A549 (cell line): Measurements from ENCODE around the gene PDGFD. TPM values are rescaled to one million over a fixed set of nuclear protein-coding genes. Genes with fewer than 3 reads are reported as not detected.

ENCODE experiments used
- ATAC-seq, 2 experiments: fragments of 200-7000 bp in 1 of 2; fragments of >200 bp in 1 of 2; cut with Nextera tagmentation in 1 of 2; cut with Tn5 transposase in 1 of 2; 3 replicates each; pipeline versions ENCODE4 v1.8.0 to v1.9.1; 2018 to 2020; ENCODE audit warnings: mild to moderate bottlenecking in 1 of 2, moderate library complexity in 1 of 2
- CTCF ChIA-PET: fragments of 300-600 bp; sonication (Branson Sonifier 250); formaldehyde crosslinking; extraction: SDS; loops from one replicate; lab custom pipeline; 2021; ENCODE audit warnings: antibody characterized with exemption, inconsistent platforms; lab: Yijun Ruan, JAX
- POLR2A ChIA-PET: fragments of 350-600 bp; formaldehyde crosslinking; extraction: SDS; loops from one replicate; lab custom pipeline; 2021; ENCODE audit warnings: antibody characterized with exemption, inconsistent platforms; lab: Yijun Ruan, JAX
- DNase-seq, 2 experiments: peaks; one replicate each; pipeline versions ENCODE4 v3.0.0 to v3.0.0-alpha.2; 2011 to 2016; ENCODE audit warnings: low read depth in 1 of 2, low spot score in 1 of 2
- FAIRE-seq: peaks from 2 replicates; lab custom pipeline; 2011; peaks lifted over from hg19 to GRCh38; lab: Jason Lieb, UNC
- H3K27ac ChIP-seq, 2 experiments: fragments of >200 bp; sonication (Bioruptor Twin); formaldehyde crosslinking; 3 replicates each; pipeline ENCODE4 v1.5.1; 2016 to 2017
- H3K4me1 ChIP-seq: fragments of >200 bp; sonication (Bioruptor Twin); formaldehyde crosslinking; 3 replicates; pipeline ENCODE4 v1.6.1; 2016
- H3K4me2 ChIP-seq: fragments of >200 bp; sonication (Bioruptor Twin); formaldehyde crosslinking; 3 replicates; pipeline ENCODE4 v1.6.1; 2016
- H3K4me3 ChIP-seq: fragments of >200 bp; sonication (Bioruptor Twin); formaldehyde crosslinking; 3 replicates; pipeline ENCODE4 v1.5.1; 2016
- H3K9me3 ChIP-seq: fragments of >200 bp; sonication (Bioruptor Twin); formaldehyde crosslinking; 3 replicates; pipeline ENCODE4 v1.6.1; 2016
- ATOH8 ChIP-seq: fragments of 250-450 bp; sonication (Bioruptor Pico); IDR thresholded peaks from 2 replicates; pipeline ENCODE4 v1.5.0; 2020; ENCODE audit warnings: low read depth, mild to moderate bottlenecking, moderate library complexity
- BHLHE40 ChIP-seq: IDR thresholded peaks from 2 replicates; pipeline ENCODE4 v1.6.1; 2012; ENCODE audit warnings: low read depth, low read length, inconsistent platforms
- CEBPB ChIP-seq, 2 experiments: fragments of >200 bp in 1 of 2; sonication (Bioruptor Twin) in 1 of 2; formaldehyde crosslinking in 1 of 2; IDR thresholded peaks; 2 replicates each; pipeline ENCODE4 v1.6.1; 2012 to 2016
- EHF ChIP-seq: fragments of 250-450 bp; sonication (Bioruptor Pico); IDR thresholded peaks from 2 replicates; pipeline ENCODE4 v1.5.0; 2020; ENCODE audit warnings: mild to moderate bottlenecking
- EHMT2 ChIP-seq: fragments of 200-600 bp; sonication (generic); IDR thresholded peaks from 2 replicates; pipeline ENCODE4 v1.6.1; 2016; ENCODE audit warnings: antibody characterized with exemption, low read depth, mild to moderate bottlenecking, moderate library complexity
- FOXS1 ChIP-seq: fragments of 250-450 bp; sonication (Bioruptor Pico); IDR thresholded peaks from 2 replicates; pipeline ENCODE4 v1.5.0; 2020; ENCODE audit warnings: mild to moderate bottlenecking, moderate library complexity
- HES2 ChIP-seq: fragments of >200 bp; sonication (Bioruptor Twin); formaldehyde crosslinking; IDR thresholded peaks from 2 replicates; pipeline ENCODE4 v1.6.1; 2016
- HOXB5 ChIP-seq: fragments of 250-450 bp; sonication (Bioruptor Pico); IDR thresholded peaks from 2 replicates; pipeline ENCODE4 v1.5.0; 2020; ENCODE audit warnings: mild to moderate bottlenecking, moderate library complexity
- JUNB ChIP-seq: fragments of >200 bp; sonication (Bioruptor Twin); formaldehyde crosslinking; IDR thresholded peaks from 2 replicates; pipeline ENCODE4 v1.6.1; 2016
- KDM5A ChIP-seq: fragments of 200-600 bp; sonication (generic); IDR thresholded peaks from 2 replicates; pipeline ENCODE4 v1.6.1; 2016; ENCODE audit warnings: antibody characterized with exemption, mild to moderate bottlenecking
- MAFK ChIP-seq: fragments of 450-650 bp; IDR thresholded peaks from 2 replicates; pipeline ENCODE4 v1.6.1; 2014; ENCODE audit not compliant: partially characterized antibody
- MAZ ChIP-seq: fragments of 150-350 bp; IDR thresholded peaks from 2 replicates; pipeline ENCODE4 v1.6.1; 2014; ENCODE audit warnings: antibody characterized with exemption, low read depth, low read length, borderline replicate concordance
- NFE2L2 ChIP-seq: fragments of 150-350 bp; conservative IDR thresholded peaks from 2 replicates; pipeline ENCODE4 v1.6.1; 2014; ENCODE audit warnings: low read length
- NPAS2 ChIP-seq: fragments of 250-450 bp; sonication (Bioruptor Pico); IDR thresholded peaks from 2 replicates; pipeline ENCODE4 v1.8.0; 2022; ENCODE audit warnings: mild to moderate bottlenecking, moderate library complexity, borderline replicate concordance
- POLR2AphosphoS2 ChIP-seq: conservative IDR thresholded peaks from 2 replicates; pipeline ENCODE4 v1.6.1; 2012; ENCODE audit warnings: low read length, improper control_type of control experiment, inconsistent platforms
- RAD21 ChIP-seq, 2 experiments: fragments of >200 bp in 1 of 2; sonication (Bioruptor Twin) in 1 of 2; formaldehyde crosslinking in 1 of 2; IDR thresholded peaks in 1 of 2; conservative IDR thresholded peaks in 1 of 2; 2 replicates in 1 of 2; 3 replicates in 1 of 2; pipeline ENCODE4 v1.6.1; 2012 to 2018; ENCODE audit warnings: inconsistent platforms in 1 of 2
- SMC3 ChIP-seq: fragments of >200 bp; sonication (Bioruptor Twin); formaldehyde crosslinking; IDR thresholded peaks from 3 replicates; pipeline ENCODE4 v1.6.1; 2018; ENCODE audit warnings: inconsistent platforms
- SREBF2 ChIP-seq: fragments of 450-650 bp; IDR thresholded peaks from 2 replicates; pipeline ENCODE4 v1.6.1; 2014; ENCODE audit warnings: mild to moderate bottlenecking, moderate library complexity
- USF2 ChIP-seq: fragments of 450-650 bp; IDR thresholded peaks from 2 replicates; pipeline ENCODE4 v1.6.1; 2014; ENCODE audit warnings: antibody characterized with exemption
- ZNF302 ChIP-seq: fragments of 250-450 bp; sonication (Bioruptor Pico); IDR thresholded peaks from 2 replicates; pipeline ENCODE4 v1.9.0; 2021; ENCODE audit warnings: inconsistent platforms, mild to moderate bottlenecking, moderate library complexity
- WGBS: methylation state at CpG from one replicate; pipeline ENCODE4 v1.1.6; 2017; ENCODE audit errors: missing lambda C conversion rate; 5-methylcytosine and 5-hydroxymethylcytosine counted together
- polyA plus RNA-seq, 4 experiments: library from polyadenylated mRNA; depleted of rRNA in 3 of 4; stranded (reverse); fragments of >200 nt; fragmentation: RNase III in 1 of 4; extraction: RNeasy Plus Mini Kit Qiagen cat#74134 plus additional on column Dnase treatment in 1 of 4; gene quantifications; 2 replicates in 3 of 4; 3 replicates in 1 of 4; pipeline ENCODE4 v1.2.3, GENCODE V29; 2011 to 2017

Gene PDGFD
- polyA plus RNA-seq, 2 of the 4 experiments (the other 2 are of a cell fraction): 11.1 to 29.7 TPM

GRCh38 chr11:104003491-104003890, 160.5 kb downstream of the PDGFD start:
- Histone ChIP-seq H3K4me1 (peaks cover 9% of the 10 kb centered on the region; the same call in 2 of the 3 replicates), H3K4me2 (no peak overlapping the region), H3K4me3 (no peak overlapping the region), H3K27ac (no peak overlapping the region), H3K9me3 (no peaks in the 10 kb centered on the region)
- FAIRE-seq (no peak), ATAC-seq (no peak), DNase-seq (no peak)
- TF ChIP-seq SREBF2: no peak
- no peak for TF ChIP-seq EHF
- TF ChIP-seq HES2: no peak
- no peak for TF ChIP-seq BHLHE40
- TF ChIP-seq SMC3: no peak
- TF ChIP-seq ATOH8: no peak
- TF ChIP-seq POLR2AphosphoS2: no peak
- TF ChIP-seq USF2: no peak
- no peak for TF ChIP-seq HOXB5 (CRISPR knock-in tag)
- TF ChIP-seq FOXS1 (CRISPR knock-in tag): no peak
- no peak for TF ChIP-seq MAZ
- no peak for TF ChIP-seq MAFK
- no peak for TF ChIP-seq ZNF302 (CRISPR knock-in tag)
- TF ChIP-seq NFE2L2: no peak
- ChIA-PET POLR2A (no interaction called here), CTCF (no interaction called here)

- H3K4me1 ChIP-seq: peaks cover 9% of the 10 kb centered on the region; the same call in 2 of the 3 replicates
- H3K27ac ChIP-seq: no peak overlapping the region
- ATAC-seq (no peak), DNase-seq (no peak), FAIRE-seq (no peak)
- WGBS: 96% methylated on average over 3 of the region's 3 CpGs
- ChIA-PET CTCF (interaction anchor here (1.0 to 1.2 kb wide), 2 partner anchors 13 to 22 kb away, joined by 3 to 5 read pairs; no protein-coding TSS in a partner anchor), POLR2A (no interaction called here)
- no peak overlapping the region for H3K4me2 ChIP-seq
- H3K4me3 ChIP-seq: no peak overlapping the region
- H3K9me3 ChIP-seq: no peaks in the 10 kb centered on the region
- TF ChIP-seq JUNB (no peak), EHMT2 (no peak), NPAS2 (CRISPR knock-in tag) (no peak), ATOH8 (no peak), KDM5A (no peak)
Observed at GRCh38 chr11:104001561-104002056, 162.3 kb downstream of the PDGFD start.

GRCh38 chr11:104000798-104001197, 163.1 kb downstream of the PDGFD start:
- no peak for FAIRE-seq
- no peak overlapping the region for H3K27ac ChIP-seq
- H3K4me3 ChIP-seq: no peak overlapping the region
- whole genome bisulfite sequencing: 78% methylated on average over 5 of the region's 5 CpGs
- peaks cover 9% of the 10 kb centered on the region; the same call in 2 of the 3 replicates for H3K4me1 ChIP-seq
- TF ChIP-seq RAD21 (conservative IDR thresholded peaks at IDR 0.05 in 1 of 2, IDR thresholded peaks at IDR 0.05 in 1 of 2) (no peak), HES2 (no peak), CEBPB (IDR thresholded peaks at IDR 0.05) (no peak), SREBF2 (no peak)
- CTCF ChIA-PET: interaction anchor here (1.0 to 1.2 kb wide), 2 partner anchors 13 to 21 kb away, joined by 3 to 5 read pairs; no protein-coding TSS in a partner anchor
- DNase-seq: no peak
- POLR2A ChIA-PET: no interaction called here
- no peak overlapping the region for H3K4me2 ChIP-seq
- H3K9me3 ChIP-seq: no peaks in the 10 kb centered on the region
- no peak for ATAC-seq
